ENCODE measurements around the gene FTO. TPM values are rescaled to one million over a fixed set of nuclear protein-coding genes. Genes with fewer than 3 reads are reported as not detected.
A peak's percentile ranks its signal among the peaks of the same experiment; 100 is the strongest.

Gene FTO
- total and polyA plus RNA-seq, 4 donors = 12.2 to 145 (median 57.7) TPM

- no peak for TF ChIP-seq CTCF (IDR thresholded peaks at IDR 0.05; ENCODE audit: control extremely low read depth, extremely low read depth)
- Histone ChIP-seq H3K36me3 (ENCODE audit: control insufficient read depth in 4 of 4, insufficient read depth in 4 of 4, low read length in 4 of 4) (peaks cover 0 to 6% (median 3%) of the 10 kb centered on the region in 4 donors), H3K4me1 (ENCODE audit: control insufficient read depth in 5 of 5, insufficient read depth in 5 of 5, low read length in 5 of 5) (peaks cover 0 to 3% (median 0%) of the 10 kb centered on the region in 5 donors), H3K9ac (ENCODE audit: insufficient read depth in 1 of 2, low read length in 2 of 2) (peak overlapping the region in 1 of 2 donors; percentile 9), H3K27ac (ENCODE audit: low read depth in 1 of 2, low read length in 1 of 2) (no peak overlapping the region), H3K27me3 (ENCODE audit: control insufficient read depth in 3 of 3, insufficient read depth in 3 of 3, low read length in 2 of 3) (no peaks in the 10 kb centered on the region), H3K4me3 (no peak overlapping the region), H3K9me3 (ENCODE audit: control insufficient read depth in 4 of 4, insufficient read depth in 3 of 4, low read length in 3 of 4) (no peaks in the 10 kb centered on the region)
- no peak for ATAC-seq (ENCODE audit: insufficient read depth, low FRiP score)
- DNase-seq = no peak
- 53 to 59% methylated on average over 3 of the region's 3 CpGs for WGBS, 2 donors
These were observed 144.5 kb downstream of the FTO start for GRCh38 chr16:53848277-53848942.

- no peak overlapping the region for H3K27ac ChIP-seq (ENCODE audit: low read depth in 1 of 2, low read length in 1 of 2)
- no peak for DNase-seq
- peaks cover 0 to 6% (median 3%) of the 10 kb centered on the region in 4 donors for H3K36me3 ChIP-seq (ENCODE audit: control insufficient read depth in 4 of 4, insufficient read depth in 4 of 4, low read length in 4 of 4)
- ATAC-seq (ENCODE audit: insufficient read depth, low FRiP score) = no peak
- H3K4me3 ChIP-seq = no peak overlapping the region
- no peak overlapping the region for H3K9ac ChIP-seq (ENCODE audit: insufficient read depth in 1 of 2, low read length in 2 of 2)
- peaks cover 0 to 3% (median 0%) of the 10 kb centered on the region in 5 donors for H3K4me1 ChIP-seq (ENCODE audit: control insufficient read depth in 5 of 5, insufficient read depth in 5 of 5, low read length in 5 of 5)
- H3K9me3 ChIP-seq (ENCODE audit: control insufficient read depth in 4 of 4, insufficient read depth in 3 of 4, low read length in 3 of 4) = no peaks in the 10 kb centered on the region
- whole genome bisulfite sequencing, 2 donors = 97 to 100% methylated on average over 1 of the region's 1 CpG
- no peak for TF ChIP-seq CTCF (IDR thresholded peaks at IDR 0.05; ENCODE audit: control extremely low read depth, extremely low read depth)
- no peaks in the 10 kb centered on the region for H3K27me3 ChIP-seq (ENCODE audit: control insufficient read depth in 3 of 3, insufficient read depth in 3 of 3, low read length in 2 of 3)
These were observed 145.0 kb downstream of the FTO start for GRCh38 chr16:53848950-53849349.

- no peak for TF ChIP-seq CTCF (IDR thresholded peaks at IDR 0.05; ENCODE audit: control extremely low read depth, extremely low read depth)
- H3K27ac ChIP-seq (ENCODE audit: low read depth in 1 of 2, low read length in 1 of 2) = no peak overlapping the region
- DNase-seq = no peak
- 97 to 100% methylated on average over 1 of the region's 1 CpG for WGBS, 2 donors
- H3K9me3 ChIP-seq (ENCODE audit: control insufficient read depth in 4 of 4, insufficient read depth in 3 of 4, low read length in 3 of 4) = no peaks in the 10 kb centered on the region
- peaks cover 0 to 6% (median 2%) of the 10 kb centered on the region in 4 donors for H3K36me3 ChIP-seq (ENCODE audit: control insufficient read depth in 4 of 4, insufficient read depth in 4 of 4, low read length in 4 of 4)
- no peak overlapping the region for H3K9ac ChIP-seq (ENCODE audit: insufficient read depth in 1 of 2, low read length in 2 of 2)
- ATAC-seq (ENCODE audit: insufficient read depth, low FRiP score) = no peak
- H3K27me3 ChIP-seq (ENCODE audit: control insufficient read depth in 3 of 3, insufficient read depth in 3 of 3, low read length in 2 of 3) = no peaks in the 10 kb centered on the region
- no peak overlapping the region for H3K4me3 ChIP-seq
- peaks cover 0 to 3% (median 0%) of the 10 kb centered on the region in 5 donors for H3K4me1 ChIP-seq (ENCODE audit: control insufficient read depth in 5 of 5, insufficient read depth in 5 of 5, low read length in 5 of 5)
These were observed 145.6 kb downstream of the FTO start for GRCh38 chr16:53849585-53849984.
